Measurements from ENCODE around the gene POLR1A.

DNA sequence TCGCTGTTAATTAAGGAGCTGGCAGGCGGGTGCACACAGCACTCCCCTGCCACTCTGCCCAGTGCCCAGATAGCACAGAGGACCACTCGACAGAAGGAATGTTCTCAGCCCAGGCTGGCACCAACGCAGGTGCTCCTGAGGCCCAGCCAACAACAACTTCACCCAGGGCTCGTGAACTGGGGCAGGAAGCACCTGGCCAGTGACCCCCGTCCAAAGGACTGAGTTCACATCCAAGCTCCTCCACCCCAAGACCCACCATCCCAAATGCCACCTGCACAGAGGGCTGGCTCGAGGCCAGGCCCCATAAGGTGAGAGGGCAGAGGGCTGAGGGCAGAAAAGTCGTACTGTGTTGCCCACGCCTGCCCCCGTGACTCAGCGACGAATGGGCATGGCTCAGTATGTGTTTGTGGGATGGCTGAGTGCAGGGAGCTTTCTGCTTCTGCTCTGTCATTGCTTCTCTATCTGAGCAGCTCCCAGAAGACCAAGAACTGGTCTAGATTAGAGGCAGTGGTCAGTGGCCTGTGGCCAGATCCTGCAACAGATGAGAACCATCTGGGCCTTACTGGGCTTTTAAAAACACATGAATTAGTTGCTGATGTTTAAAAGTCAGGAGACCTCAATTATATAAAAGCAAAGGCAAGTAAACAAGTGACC lies 68.4 kb downstream of the POLR1A start:
- TF ChIP-seq, protein P1, sequence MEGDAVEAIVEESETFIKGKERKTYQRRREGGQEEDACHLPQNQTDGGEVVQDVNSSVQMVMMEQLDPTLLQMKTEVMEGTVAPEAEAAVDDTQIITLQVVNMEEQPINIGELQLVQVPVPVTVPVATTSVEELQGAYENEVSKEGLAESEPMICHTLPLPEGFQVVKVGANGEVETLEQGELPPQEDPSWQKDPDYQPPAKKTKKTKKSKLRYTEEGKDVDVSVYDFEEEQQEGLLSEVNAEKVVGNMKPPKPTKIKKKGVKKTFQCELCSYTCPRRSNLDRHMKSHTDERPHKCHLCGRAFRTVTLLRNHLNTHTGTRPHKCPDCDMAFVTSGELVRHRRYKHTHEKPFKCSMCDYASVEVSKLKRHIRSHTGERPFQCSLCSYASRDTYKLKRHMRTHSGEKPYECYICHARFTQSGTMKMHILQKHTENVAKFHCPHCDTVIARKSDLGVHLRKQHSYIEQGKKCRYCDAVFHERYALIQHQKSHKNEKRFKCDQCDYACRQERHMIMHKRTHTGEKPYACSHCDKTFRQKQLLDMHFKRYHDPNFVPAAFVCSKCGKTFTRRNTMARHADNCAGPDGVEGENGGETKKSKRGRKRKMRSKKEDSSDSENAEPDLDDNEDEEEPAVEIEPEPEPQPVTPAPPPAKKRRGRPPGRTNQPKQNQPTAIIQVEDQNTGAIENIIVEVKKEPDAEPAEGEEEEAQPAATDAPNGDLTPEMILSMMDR (IDR thresholded peaks at IDR 0.05; ENCODE audit: low read depth, low read length) = no peak
- TF ChIP-seq, protein P2, sequence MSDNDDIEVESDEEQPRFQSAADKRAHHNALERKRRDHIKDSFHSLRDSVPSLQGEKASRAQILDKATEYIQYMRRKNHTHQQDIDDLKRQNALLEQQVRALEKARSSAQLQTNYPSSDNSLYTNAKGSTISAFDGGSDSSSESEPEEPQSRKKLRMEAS (IDR thresholded peaks at IDR 0.05; ENCODE audit: low read depth, low read length) = no peak

Measured in NB4 (cell line).